Ovary (tissue), 3 donors: ENCODE measurements around the gene FHOD3.

Experiments
- CTCF ChIP-seq, 3 donors: fragments of 450-650 bp in 2 of 3; fragments of 200-600 bp in 1 of 3; IDR thresholded peaks; one replicate each; pipeline versions ENCODE4 v1.5.1 to v1.8.0; 2016 to 2022; ENCODE audit warnings: antibody characterized with exemption in 3 of 3, mild to moderate bottlenecking in 1 of 3
- POLR2A ChIP-seq: fragments of 450-650 bp; IDR thresholded peaks from one replicate; pipeline ENCODE4 v1.6.1; 2017; ENCODE audit warnings: antibody characterized with exemption, mild to moderate bottlenecking, moderate library complexity
- donor health status: DM: no; HTN: no; CAD: no.

- TF ChIP-seq CTCF (IDR thresholded peaks at IDR 0.05), result no peak
- no peak for TF ChIP-seq POLR2A
Observed at GRCh38 chr18:36388310-36388709, 90.8 kb downstream of the FHOD3 start.
